HG02798 (cell line): ENCODE results near the gene UBAC1.

Experiments used
- ATAC-seq: cut with Tn5 transposase; IDR thresholded peaks from one replicate; pipeline ENCODE4 v1.9.1; 2021; ENCODE audit warnings: mild to moderate bottlenecking; ENCODE audit not compliant: unreplicated experiment, poor library complexity

Gene UBAC1

DNA sequence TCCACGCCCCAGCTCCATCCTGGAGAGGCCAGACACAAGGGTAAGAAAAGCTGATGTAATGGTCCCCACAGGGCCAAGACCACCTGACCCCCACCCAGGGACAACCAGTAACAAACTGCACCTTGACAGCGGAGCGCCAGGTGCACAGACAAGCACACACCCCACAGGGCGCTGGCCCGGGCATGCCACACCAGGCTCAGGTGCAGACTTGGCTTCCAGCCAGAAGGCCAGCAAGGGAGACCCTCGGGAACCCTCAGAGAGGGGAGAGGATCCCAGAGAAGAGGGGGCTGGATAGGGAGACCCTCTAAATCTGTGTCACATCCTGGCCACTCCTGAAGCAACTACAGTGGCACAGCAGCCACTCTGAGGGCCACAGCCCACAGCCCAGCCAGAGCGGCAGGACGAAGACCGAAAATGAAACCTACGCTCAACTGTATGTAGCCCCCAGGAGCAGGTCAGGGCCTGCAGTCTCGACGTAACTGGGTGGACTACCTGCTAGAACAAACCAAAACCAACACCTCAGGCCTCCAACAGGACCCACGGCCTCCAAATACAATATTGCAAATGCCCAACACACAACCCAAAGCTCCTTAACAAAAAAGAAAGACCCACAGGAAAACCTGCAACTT, 72.3 kb downstream of the UBAC1 start:
- no peak for ATAC-seq

GRCh38 chr9:135888126-135888765, 72.9 kb downstream of the UBAC1 start:
- ATAC-seq = no peak

- peak; percentile 67 for ATAC-seq
These were observed 73.6 kb downstream of the UBAC1 start for GRCh38 chr9:135887585-135888050.

DNA sequence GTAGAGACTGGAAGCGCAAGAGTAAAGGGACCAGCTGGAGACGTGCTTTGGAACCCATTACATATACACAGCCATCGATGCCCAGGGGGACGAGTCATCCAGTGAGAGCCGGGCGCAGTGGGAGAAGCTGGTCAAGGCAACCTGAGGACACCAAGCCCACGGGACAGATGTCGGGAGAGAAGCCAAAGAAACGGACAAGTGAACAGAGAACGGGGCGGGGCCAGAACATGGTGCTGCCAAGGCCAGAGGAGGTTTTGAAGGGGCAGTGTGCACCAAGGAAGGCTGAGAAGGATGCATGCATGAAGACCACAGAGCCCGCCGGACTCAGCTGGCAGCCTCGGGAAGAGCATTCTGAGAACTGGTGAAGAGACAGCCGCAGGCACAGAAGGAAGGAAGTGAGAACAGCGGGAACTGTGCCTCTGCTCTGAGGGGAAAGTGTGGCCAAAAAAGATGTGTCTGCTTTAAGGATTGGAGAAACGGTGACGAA, 74.1 kb downstream of the UBAC1 start:
- ATAC-seq = no peak

- ATAC-seq = no peak
These were observed 74.8 kb downstream of the UBAC1 start for GRCh38 chr9:135886147-135886981.

GRCh38 chr9:135885100-135885853, 75.9 kb downstream of the UBAC1 start:
- ATAC-seq = no peak

GRCh38 chr9:135884328-135885035, 76.7 kb downstream of the UBAC1 start:
- ATAC-seq = no peak

- no peak for ATAC-seq
These were observed 77.6 kb downstream of the UBAC1 start for GRCh38 chr9:135883410-135884089.
